Activated T-cell treated with anti-CD3 and anti-CD28 coated beads, Interleukin-2, amount 50 U/mL, for 1 hour (primary cell): ENCODE data around the gene PROX2.

Experiments
- DNase-seq: peaks from one replicate; pipeline ENCODE4 v3.0.0-alpha.2; 2020

PROX2 gene

GRCh38 chr14:74841230-74842207 is 34.4 kb downstream of the PROX2 start:
- DNase-seq = no peak

DNA sequence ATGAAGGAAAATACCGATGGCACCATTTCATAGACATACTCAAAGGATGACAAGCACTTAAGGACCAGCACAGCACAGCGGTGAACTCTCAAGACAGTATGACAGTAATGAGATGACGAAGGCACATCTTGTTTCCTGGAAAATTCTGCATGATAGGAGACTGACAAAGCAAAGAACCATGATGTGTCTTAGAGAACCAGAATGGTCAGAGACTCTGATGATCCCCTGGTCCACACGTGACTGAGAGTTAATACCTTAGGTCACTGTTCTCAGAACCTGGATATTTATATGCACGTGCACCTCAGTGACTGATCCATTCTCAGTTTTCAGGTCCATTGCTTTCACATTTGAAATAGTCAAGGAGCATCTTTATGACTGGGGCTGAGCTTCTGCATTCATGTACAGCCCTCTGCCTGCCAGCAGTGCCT is 35.3 kb downstream of the PROX2 start:
- no peak for DNase-seq

- DNase-seq = no peak
Measured at GRCh38 chr14:74838166-74838565, 37.8 kb downstream of the PROX2 start.

- DNase-seq = no peak
Measured at GRCh38 chr14:74836251-74836960, 39.5 kb downstream of the PROX2 start.

GRCh38 chr14:74835645-74836250 is 40.2 kb downstream of the PROX2 start:
- no peak for DNase-seq

DNA sequence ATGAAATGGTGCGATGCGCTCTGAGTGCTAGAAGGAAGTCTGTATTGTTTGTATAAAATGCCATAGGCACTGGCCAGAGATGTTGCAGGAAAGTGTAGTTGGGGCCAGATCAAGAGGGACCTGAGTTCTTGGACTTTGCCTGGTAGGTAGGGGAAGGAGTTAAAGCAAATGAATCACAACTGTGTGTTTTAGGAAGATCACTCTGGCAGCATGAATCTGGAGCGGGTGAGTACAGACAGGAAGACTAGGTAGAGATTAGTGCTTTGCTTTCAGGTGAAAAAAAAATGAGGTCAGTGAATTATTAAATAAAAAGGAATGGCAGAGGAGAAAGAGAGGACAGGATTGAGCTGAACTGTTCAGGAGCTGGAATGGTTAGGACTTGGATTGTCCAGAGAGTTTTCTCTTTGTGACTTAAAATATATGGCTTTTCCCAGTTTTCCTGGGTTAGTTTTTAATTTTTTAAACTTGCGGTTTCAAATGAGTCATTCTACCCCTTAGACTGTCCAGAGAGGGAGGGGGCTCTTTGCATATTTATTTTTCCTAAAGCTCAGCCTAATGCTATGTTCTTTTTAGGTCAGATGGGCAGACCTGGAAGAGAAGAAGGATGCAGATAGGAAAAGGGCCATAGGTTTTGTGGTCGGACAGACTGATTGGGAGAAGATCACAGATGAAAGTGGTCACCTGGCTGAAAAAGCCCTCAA is 41.1 kb downstream of the PROX2 start:
- DNase-seq = no peak

GRCh38 chr14:74832849-74833248 is 43.1 kb downstream of the PROX2 start:
- DNase-seq = no peak

DNA sequence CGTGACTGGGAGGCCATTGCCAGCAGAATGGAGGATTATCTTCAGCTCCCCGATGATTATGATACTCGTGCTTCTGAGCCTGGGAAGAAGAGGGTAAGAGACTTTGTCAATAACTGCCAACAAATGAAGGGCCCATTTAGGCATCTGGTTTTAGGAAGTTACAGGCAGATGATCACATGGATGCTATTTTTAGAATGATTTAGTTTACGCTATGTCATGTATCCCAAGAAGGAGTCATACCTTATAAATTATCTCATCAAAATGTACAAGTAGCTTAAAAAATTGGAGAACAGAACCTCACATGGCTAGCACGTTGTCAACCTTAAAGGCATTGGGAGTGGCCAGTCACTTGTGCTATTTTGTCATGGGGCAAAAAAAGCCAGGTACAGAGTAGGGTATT is 46.7 kb downstream of the PROX2 start:
- DNase-seq = no peak

DNA sequence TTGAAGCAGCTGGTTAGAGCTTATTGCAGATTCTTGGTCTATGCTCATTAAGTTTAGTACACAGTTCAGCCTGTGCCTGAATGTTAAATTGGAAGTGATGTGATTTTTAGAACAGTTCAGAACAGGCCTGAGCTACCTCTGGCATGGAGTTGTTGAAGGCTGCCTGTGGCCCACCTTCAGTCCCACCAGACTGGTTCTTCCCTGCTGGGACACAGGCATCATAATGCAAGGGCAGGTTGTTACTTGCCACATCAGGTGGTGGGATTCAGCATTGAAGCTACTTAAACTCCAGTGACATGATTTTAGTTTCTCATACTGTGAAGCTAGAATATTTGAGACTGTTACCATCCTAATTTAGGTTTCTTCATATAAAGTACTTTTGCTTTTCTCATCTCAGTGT is 49.4 kb downstream of the PROX2 start:
- no peak for DNase-seq
